HCT116 (cell line): Measurements from ENCODE around the gene TENM4. TPM values are rescaled to one million over a fixed set of nuclear protein-coding genes. Genes with fewer than 3 reads are reported as not detected.

Source experiments
- ATAC-seq: fragments of 200-7000 bp; cut with Tn5 transposase; 2 replicates; pipeline ENCODE4 v1.9.1; 2020; ENCODE audit warnings: mild to moderate bottlenecking, moderate library complexity
- BruUV-seq: library from RNA; stranded (reverse); fragments of 400-500 nt; replicated peaks from 2 replicates; lab custom pipeline; 2021; lab: Mats Ljungman, UMichigan
- CTCF ChIA-PET: fragments of 300-600 bp; sonication (Branson Sonifier 250); formaldehyde crosslinking; loops from one replicate; lab custom pipeline; 2021; ENCODE audit warnings: antibody characterized with exemption; lab: Charles Lee
- POLR2A ChIA-PET: fragments of 300-600, 350-600 bp; sonication (Branson Sonifier 250); formaldehyde crosslinking; loops from one replicate; lab custom pipeline; 2021; ENCODE audit warnings: antibody characterized with exemption; lab: Charles Lee
- RAD21 ChIA-PET, 2 experiments: fragments of 300-600 bp; sonication (Branson Sonifier 250); formaldehyde crosslinking; loops; one replicate each; lab custom pipeline; 2023; ENCODE audit warnings: low total read pairs in 2 of 2; ENCODE audit not compliant: uncharacterized antibody in 2 of 2, unreplicated experiment in 2 of 2, low non-redundant PET in 1 of 2; lab: Charles Lee
- DNase-seq: peaks from one replicate; pipeline ENCODE4 v3.0.0-alpha.2; 2010; ENCODE audit warnings: low read depth, low spot score
- H2AFZ ChIP-seq: fragments of 200-600 bp; shearing (Covaris generic), sonication (generic); 2 replicates; pipeline ENCODE4 v1.6.1; 2017; ENCODE audit warnings: low read depth, mixed run types, mixed read lengths, antibody characterized with exemption, low read length; ENCODE audit not compliant: poor library complexity, severe bottlenecking
- H3K27ac ChIP-seq: 2 replicates; pipeline ENCODE4 v1.5.1; 2012; ENCODE audit warnings: low read depth, low read length
- H3K27me3 ChIP-seq: fragments of 200-600 bp; sonication (generic); 2 replicates; pipeline ENCODE4 v1.6.1; 2016; ENCODE audit warnings: mixed run types, low read length, mixed read lengths; ENCODE audit not compliant: insufficient read depth
- H3K36me3 ChIP-seq, 2 experiments: fragments of 200-500 bp in 1 of 2; fragments of 200-600 bp in 1 of 2; sonication (Bioruptor generic) in 1 of 2; sonication (generic) in 1 of 2; 2 replicates each; pipeline versions ENCODE4 v1.5.1 to v1.6.1; 2014 to 2016; ENCODE audit warnings: low read length in 2 of 2, inconsistent platforms in 1 of 2, mixed read lengths in 1 of 2, mixed run types in 1 of 2; ENCODE audit not compliant: insufficient read depth in 2 of 2, control insufficient read depth in 1 of 2
- H3K4me1 ChIP-seq, 2 experiments: fragments of 200-600 bp in 1 of 2; sonication (generic) in 1 of 2; 2 replicates each; pipeline versions ENCODE4 v1.5.1 to v1.6.1; 2012 to 2017; ENCODE audit warnings: low read length in 2 of 2, inconsistent platforms in 1 of 2, mild to moderate bottlenecking in 1 of 2, mixed read lengths in 1 of 2, mixed run types in 1 of 2, moderate library complexity in 1 of 2; ENCODE audit not compliant: insufficient read depth in 2 of 2, control insufficient read depth in 1 of 2
- H3K4me2 ChIP-seq: fragments of 200-600 bp; sonication (generic); 2 replicates; pipeline ENCODE4 v1.6.1; 2017; ENCODE audit warnings: mixed run types, low read length, mixed read lengths
- H3K4me3 ChIP-seq, 2 experiments: fragments of 200-600 bp in 1 of 2; sonication (generic) in 1 of 2; replicated peaks in 1 of 2; 2 replicates each; pipeline ENCODE4 v1.5.1; 2011 to 2016; ENCODE audit warnings: low read length in 2 of 2, control low read depth in 1 of 2, low read depth in 1 of 2, mild to moderate bottlenecking in 1 of 2, mixed read lengths in 1 of 2, mixed run types in 1 of 2
- H3K79me2 ChIP-seq: fragments of 200-600 bp; sonication (generic); 2 replicates; pipeline ENCODE4 v1.6.1; 2017; ENCODE audit warnings: mild to moderate bottlenecking, mixed run types, low read length, moderate library complexity, mixed read lengths; ENCODE audit not compliant: insufficient read depth
- H3K9ac ChIP-seq: fragments of 200-600 bp; sonication (generic); 2 replicates; pipeline ENCODE4 v1.6.1; 2016; ENCODE audit warnings: low read length, mixed read lengths
- H3K9me2 ChIP-seq: fragments of 200-600 bp; sonication (generic), shearing (Covaris generic); 2 replicates; pipeline ENCODE4 v1.6.1; 2017; ENCODE audit warnings: mixed run types, mild to moderate bottlenecking, moderate library complexity; ENCODE audit not compliant: insufficient read depth
- H3K9me3 ChIP-seq, 2 experiments: fragments of 200-500 bp in 1 of 2; fragments of 200-600 bp in 1 of 2; sonication (Bioruptor generic) in 1 of 2; sonication (generic) in 1 of 2; 2 replicates each; pipeline ENCODE4 v1.6.1; 2014 to 2017; ENCODE audit warnings: low read length in 2 of 2, mixed read lengths in 2 of 2, inconsistent platforms in 1 of 2, low read depth in 1 of 2, mild to moderate bottlenecking in 1 of 2, mixed run types in 1 of 2, moderate library complexity in 1 of 2; ENCODE audit not compliant: control insufficient read depth in 1 of 2, insufficient read depth in 1 of 2
- H4K20me1 ChIP-seq: fragments of 200-600 bp; sonication (generic), shearing (Covaris generic); 2 replicates; pipeline ENCODE4 v1.6.1; 2017; ENCODE audit warnings: mixed run types, mild to moderate bottlenecking, moderate library complexity; ENCODE audit not compliant: insufficient read depth
- EGR1 ChIP-seq: IDR thresholded peaks from 2 replicates; pipeline ENCODE4 v1.6.1; 2012; ENCODE audit warnings: low read depth
- EZH2 ChIP-seq: fragments of 200-600 bp; sonication (generic); IDR thresholded peaks from 2 replicates; pipeline ENCODE4 v1.6.1; 2017; ENCODE audit warnings: antibody characterized with exemption, mixed run types
- FOSL1 ChIP-seq: IDR thresholded peaks from 2 replicates; pipeline ENCODE4 v1.6.1; 2012; ENCODE audit warnings: low read depth
- JUND ChIP-seq: IDR thresholded peaks from 2 replicates; pipeline ENCODE4 v1.6.1; 2012
- RAD21 ChIP-seq: IDR thresholded peaks from 2 replicates; pipeline ENCODE4 v1.6.1; 2012; ENCODE audit warnings: low read depth, mild to moderate bottlenecking
- SRF ChIP-seq: IDR thresholded peaks from 2 replicates; pipeline ENCODE4 v1.6.1; 2012; ENCODE audit warnings: low read depth
- TCF7L2 ChIP-seq: IDR thresholded peaks from 2 replicates; pipeline ENCODE4 v1.7.0; 2011; ENCODE audit warnings: borderline replicate concordance, inconsistent platforms; ENCODE audit not compliant: insufficient read depth, insufficient read length; ENCODE audit errors: extremely low read depth
- YY1 ChIP-seq: IDR thresholded peaks from 2 replicates; pipeline ENCODE4 v1.6.1; 2011; ENCODE audit warnings: low read length, low read depth, moderate library complexity, mild to moderate bottlenecking; ENCODE audit not compliant: insufficient replicate concordance; ENCODE audit errors: extremely low read depth
- ZFX ChIP-seq: fragments of 450-650 bp; IDR thresholded peaks from 2 replicates; pipeline ENCODE4 v1.6.1; 2017
- intact Hi-C: fragments of 100-400 bp; cut with micrococcal nuclease; formaldehyde crosslinking; loops from 2 replicates; pipeline ENCODE4 v1.10.0; 2022
- total RNA-seq: library from RNA; stranded (reverse); gene quantifications from one replicate; pipeline ENCODE4 v1.2.1, GENCODE V29; 2021; ENCODE audit not compliant: unreplicated experiment
- TF ChIP-seq, protein P1 (sequence below): IDR thresholded peaks from 2 replicates; pipeline ENCODE4 v1.6.1; 2012; ENCODE audit warnings: low read depth
- TF ChIP-seq, protein P2 (sequence below): IDR thresholded peaks from 2 replicates; pipeline ENCODE4 v1.6.1; 2011; ENCODE audit warnings: mild to moderate bottlenecking, low read length, moderate library complexity; ENCODE audit not compliant: insufficient replicate concordance; ENCODE audit errors: extremely low read depth

TENM4 gene
- total RNA-seq, 1 experiment from 2014 or later, result 0.05 TPM

DNA sequence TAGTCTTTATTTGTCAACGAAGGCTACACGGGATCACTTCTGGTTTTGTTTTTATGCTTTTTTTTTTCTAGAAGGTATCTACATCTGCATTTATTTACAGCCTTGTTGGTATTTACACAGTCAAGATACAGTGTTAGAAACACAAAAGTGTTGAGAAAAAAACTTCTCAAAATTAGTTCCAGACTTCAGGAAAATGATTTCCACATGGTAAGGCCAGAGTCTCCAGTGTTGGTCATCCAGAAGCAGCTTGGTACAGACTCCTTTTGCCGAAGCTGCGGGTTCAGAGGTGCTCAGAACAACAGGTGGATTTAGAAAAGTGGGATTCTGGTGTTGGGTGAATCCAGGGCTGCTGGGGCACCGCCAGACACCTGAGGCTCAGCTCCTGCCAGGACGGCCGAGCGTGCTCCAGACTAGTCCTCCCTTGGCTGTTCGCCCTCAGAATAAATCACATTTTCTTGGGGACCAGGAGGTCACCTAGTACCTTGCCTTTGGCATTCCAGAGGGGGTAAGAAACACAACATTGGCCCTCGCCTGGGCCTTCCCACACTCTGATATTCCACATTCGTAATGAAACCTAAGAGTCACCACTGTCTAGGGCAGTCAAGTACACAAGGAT, 787.4 kb downstream of the TENM4 start:
- Histone ChIP-seq H3K9me2 (no peaks in the 10 kb centered on the region), H2AFZ (no peak overlapping the region), H3K27ac (no peak overlapping the region), H3K27me3 (peaks cover 10% of the 10 kb centered on the region), H4K20me1 (no peaks in the 10 kb centered on the region), H3K9ac (no peak overlapping the region), H3K36me3 (no peaks in the 10 kb centered on the region), H3K4me2 (no peak overlapping the region), H3K4me3 (no peak overlapping the region), H3K79me2 (no peaks in the 10 kb centered on the region), H3K9me3 (no peaks in the 10 kb centered on the region), H3K4me1 (no peaks in the 10 kb centered on the region)
- RAD21 ChIA-PET, result no interaction called here
- POLR2A ChIA-PET, result no interaction called here
- ATAC-seq (no peak), DNase-seq (no peak)
- CTCF ChIA-PET, result interaction anchor here (2.3 kb wide), 1 partner anchor 62 kb away, joined by 5 read pairs; no protein-coding TSS in a partner anchor
- intact Hi-C loops, result no loop called here
- TF ChIP-seq EGR1 (no peak), YY1 (no peak), JUND (no peak), EZH2 (no peak), FOSL1 (no peak), TCF7L2 (no peak), ZFX (no peak), RAD21 (no peak), SRF (no peak)
- TF ChIP-seq, protein P1, sequence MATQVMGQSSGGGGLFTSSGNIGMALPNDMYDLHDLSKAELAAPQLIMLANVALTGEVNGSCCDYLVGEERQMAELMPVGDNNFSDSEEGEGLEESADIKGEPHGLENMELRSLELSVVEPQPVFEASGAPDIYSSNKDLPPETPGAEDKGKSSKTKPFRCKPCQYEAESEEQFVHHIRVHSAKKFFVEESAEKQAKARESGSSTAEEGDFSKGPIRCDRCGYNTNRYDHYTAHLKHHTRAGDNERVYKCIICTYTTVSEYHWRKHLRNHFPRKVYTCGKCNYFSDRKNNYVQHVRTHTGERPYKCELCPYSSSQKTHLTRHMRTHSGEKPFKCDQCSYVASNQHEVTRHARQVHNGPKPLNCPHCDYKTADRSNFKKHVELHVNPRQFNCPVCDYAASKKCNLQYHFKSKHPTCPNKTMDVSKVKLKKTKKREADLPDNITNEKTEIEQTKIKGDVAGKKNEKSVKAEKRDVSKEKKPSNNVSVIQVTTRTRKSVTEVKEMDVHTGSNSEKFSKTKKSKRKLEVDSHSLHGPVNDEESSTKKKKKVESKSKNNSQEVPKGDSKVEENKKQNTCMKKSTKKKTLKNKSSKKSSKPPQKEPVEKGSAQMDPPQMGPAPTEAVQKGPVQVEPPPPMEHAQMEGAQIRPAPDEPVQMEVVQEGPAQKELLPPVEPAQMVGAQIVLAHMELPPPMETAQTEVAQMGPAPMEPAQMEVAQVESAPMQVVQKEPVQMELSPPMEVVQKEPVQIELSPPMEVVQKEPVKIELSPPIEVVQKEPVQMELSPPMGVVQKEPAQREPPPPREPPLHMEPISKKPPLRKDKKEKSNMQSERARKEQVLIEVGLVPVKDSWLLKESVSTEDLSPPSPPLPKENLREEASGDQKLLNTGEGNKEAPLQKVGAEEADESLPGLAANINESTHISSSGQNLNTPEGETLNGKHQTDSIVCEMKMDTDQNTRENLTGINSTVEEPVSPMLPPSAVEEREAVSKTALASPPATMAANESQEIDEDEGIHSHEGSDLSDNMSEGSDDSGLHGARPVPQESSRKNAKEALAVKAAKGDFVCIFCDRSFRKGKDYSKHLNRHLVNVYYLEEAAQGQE, result no peak
- TF ChIP-seq, protein P2, sequence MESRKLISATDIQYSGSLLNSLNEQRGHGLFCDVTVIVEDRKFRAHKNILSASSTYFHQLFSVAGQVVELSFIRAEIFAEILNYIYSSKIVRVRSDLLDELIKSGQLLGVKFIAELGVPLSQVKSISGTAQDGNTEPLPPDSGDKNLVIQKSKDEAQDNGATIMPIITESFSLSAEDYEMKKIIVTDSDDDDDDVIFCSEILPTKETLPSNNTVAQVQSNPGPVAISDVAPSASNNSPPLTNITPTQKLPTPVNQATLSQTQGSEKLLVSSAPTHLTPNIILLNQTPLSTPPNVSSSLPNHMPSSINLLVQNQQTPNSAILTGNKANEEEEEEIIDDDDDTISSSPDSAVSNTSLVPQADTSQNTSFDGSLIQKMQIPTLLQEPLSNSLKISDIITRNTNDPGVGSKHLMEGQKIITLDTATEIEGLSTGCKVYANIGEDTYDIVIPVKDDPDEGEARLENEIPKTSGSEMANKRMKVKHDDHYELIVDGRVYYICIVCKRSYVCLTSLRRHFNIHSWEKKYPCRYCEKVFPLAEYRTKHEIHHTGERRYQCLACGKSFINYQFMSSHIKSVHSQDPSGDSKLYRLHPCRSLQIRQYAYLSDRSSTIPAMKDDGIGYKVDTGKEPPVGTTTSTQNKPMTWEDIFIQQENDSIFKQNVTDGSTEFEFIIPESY, result no peak
- no TSS peak for BruUV-seq
